GM18499 (cell line): ENCODE measurements around the gene MRPS14.

Source experiments
- ATAC-seq: cut with Tn5 transposase; IDR thresholded peaks from one replicate; pipeline ENCODE4 v1.9.1; 2021; ENCODE audit warnings: moderate number of reproducible peaks; ENCODE audit not compliant: insufficient read depth, unreplicated experiment

The MRPS14 gene

GRCh38 chr1:174989536-174990220 is 33.5 kb downstream of the MRPS14 start:
- ATAC-seq: no peak

- ATAC-seq: no peak
Measured at GRCh38 chr1:174988986-174989385, 34.2 kb downstream of the MRPS14 start.

GRCh38 chr1:174988539-174988938 is 34.7 kb downstream of the MRPS14 start:
- no peak for ATAC-seq

- ATAC-seq: no peak
Measured at GRCh38 chr1:174984952-174985351, 38.3 kb downstream of the MRPS14 start.

GRCh38 chr1:174982971-174983689 is 40.1 kb downstream of the MRPS14 start:
- no peak for ATAC-seq

GRCh38 chr1:174976436-174977108 is 46.7 kb downstream of the MRPS14 start:
- no peak for ATAC-seq

GRCh38 chr1:174975764-174976163 is 47.5 kb downstream of the MRPS14 start:
- no peak for ATAC-seq

GRCh38 chr1:174974711-174975119 is 48.5 kb downstream of the MRPS14 start:
- ATAC-seq: no peak

GRCh38 chr1:174971902-174972301 is 51.3 kb downstream of the MRPS14 start:
- no peak for ATAC-seq

GRCh38 chr1:174971466-174971865 is 51.8 kb downstream of the MRPS14 start:
- ATAC-seq: no peak

GRCh38 chr1:174969977-174970376 is 53.2 kb downstream of the MRPS14 start:
- ATAC-seq: no peak

- ATAC-seq: peak; percentile 51
Measured at GRCh38 chr1:174968750-174969244, 54.4 kb downstream of the MRPS14 start.

- no peak for ATAC-seq
Measured at GRCh38 chr1:174967845-174968705, 55.1 kb downstream of the MRPS14 start.

- ATAC-seq: no peak
Measured at GRCh38 chr1:174966008-174966572, 57.1 kb downstream of the MRPS14 start.

GRCh38 chr1:174965362-174966007 is 57.7 kb downstream of the MRPS14 start:
- no peak for ATAC-seq

- ATAC-seq: no peak
Measured at GRCh38 chr1:174964972-174965361, 58.3 kb downstream of the MRPS14 start.

- no peak for ATAC-seq
Measured at GRCh38 chr1:174964261-174964971, 58.8 kb downstream of the MRPS14 start.

- ATAC-seq: no peak
Measured at GRCh38 chr1:174963529-174964125, 59.6 kb downstream of the MRPS14 start.
